ENCODE data around the gene AKAP7.

AKAP7 gene

GRCh38 chr6:131250936-131251335, 115.7 kb downstream of the AKAP7 start:
- H3K36me3 ChIP-seq, result no peaks in the 10 kb centered on the region
- TF ChIP-seq, protein P1, sequence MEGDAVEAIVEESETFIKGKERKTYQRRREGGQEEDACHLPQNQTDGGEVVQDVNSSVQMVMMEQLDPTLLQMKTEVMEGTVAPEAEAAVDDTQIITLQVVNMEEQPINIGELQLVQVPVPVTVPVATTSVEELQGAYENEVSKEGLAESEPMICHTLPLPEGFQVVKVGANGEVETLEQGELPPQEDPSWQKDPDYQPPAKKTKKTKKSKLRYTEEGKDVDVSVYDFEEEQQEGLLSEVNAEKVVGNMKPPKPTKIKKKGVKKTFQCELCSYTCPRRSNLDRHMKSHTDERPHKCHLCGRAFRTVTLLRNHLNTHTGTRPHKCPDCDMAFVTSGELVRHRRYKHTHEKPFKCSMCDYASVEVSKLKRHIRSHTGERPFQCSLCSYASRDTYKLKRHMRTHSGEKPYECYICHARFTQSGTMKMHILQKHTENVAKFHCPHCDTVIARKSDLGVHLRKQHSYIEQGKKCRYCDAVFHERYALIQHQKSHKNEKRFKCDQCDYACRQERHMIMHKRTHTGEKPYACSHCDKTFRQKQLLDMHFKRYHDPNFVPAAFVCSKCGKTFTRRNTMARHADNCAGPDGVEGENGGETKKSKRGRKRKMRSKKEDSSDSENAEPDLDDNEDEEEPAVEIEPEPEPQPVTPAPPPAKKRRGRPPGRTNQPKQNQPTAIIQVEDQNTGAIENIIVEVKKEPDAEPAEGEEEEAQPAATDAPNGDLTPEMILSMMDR (IDR thresholded peaks at IDR 0.05; ENCODE audit: low read depth, low read length), result no peak
- H3K4me3 ChIP-seq (ENCODE audit: low read depth, low read length), result no peak overlapping the region
- H3K27me3 ChIP-seq (ENCODE audit: insufficient read depth, low read depth, severe bottlenecking), result no peaks in the 10 kb centered on the region
- H3K9me3 ChIP-seq (ENCODE audit: severe bottlenecking), result no peaks in the 10 kb centered on the region
- H3K27ac ChIP-seq, result no peak overlapping the region
- no peak for DNase-seq

DNA sequence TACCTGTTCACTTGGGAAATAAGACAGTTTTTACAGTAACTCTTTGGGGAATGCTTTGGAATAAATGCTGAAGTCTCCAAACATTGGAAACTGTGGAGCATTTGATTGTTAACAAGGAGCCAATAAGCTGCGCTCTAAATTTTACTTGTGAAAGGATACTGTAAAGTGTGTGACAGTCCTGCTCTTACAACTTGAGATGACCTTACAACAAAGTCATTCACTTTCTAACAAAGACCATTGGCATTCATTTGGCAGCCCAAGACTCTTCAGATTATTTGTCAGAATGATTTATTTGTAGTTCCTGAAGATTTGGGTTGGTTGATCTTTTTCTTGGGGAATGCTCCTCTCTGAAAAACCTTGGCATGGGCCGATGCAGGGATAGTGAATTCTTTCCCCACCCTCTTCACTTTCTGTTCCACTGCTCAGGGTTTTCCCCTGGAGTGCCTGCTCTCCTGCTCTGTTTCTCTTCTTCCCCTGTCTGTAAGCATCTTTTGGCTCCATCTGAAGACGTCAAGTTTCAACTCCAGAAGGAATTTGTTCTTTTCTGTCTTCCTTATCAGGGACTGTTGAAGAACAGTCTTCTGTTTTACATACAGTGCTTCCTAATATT, 116.4 kb downstream of the AKAP7 start:
- Histone ChIP-seq H3K36me3 (no peaks in the 10 kb centered on the region), H3K9me3 (ENCODE audit: severe bottlenecking) (no peaks in the 10 kb centered on the region), H3K27ac (no peak overlapping the region), H3K27me3 (ENCODE audit: insufficient read depth, low read depth, severe bottlenecking) (no peaks in the 10 kb centered on the region), H3K4me3 (ENCODE audit: low read depth, low read length) (no peak overlapping the region)
- no peak for DNase-seq
- TF ChIP-seq, protein P1 (IDR thresholded peaks at IDR 0.05; ENCODE audit: low read depth, low read length), result no peak

GRCh38 chr6:131255434-131255833, 120.2 kb downstream of the AKAP7 start:
- H3K4me3 ChIP-seq (ENCODE audit: low read depth, low read length), result no peak overlapping the region
- TF ChIP-seq, protein P1 (IDR thresholded peaks at IDR 0.05; ENCODE audit: low read depth, low read length), result no peak
- peaks cover 3% of the 10 kb centered on the region for H3K9me3 ChIP-seq (ENCODE audit: severe bottlenecking)
- H3K27ac ChIP-seq, result no peak overlapping the region
- no peaks in the 10 kb centered on the region for H3K36me3 ChIP-seq
- no peak for DNase-seq
- H3K27me3 ChIP-seq (ENCODE audit: insufficient read depth, low read depth, severe bottlenecking), result no peaks in the 10 kb centered on the region

DNA sequence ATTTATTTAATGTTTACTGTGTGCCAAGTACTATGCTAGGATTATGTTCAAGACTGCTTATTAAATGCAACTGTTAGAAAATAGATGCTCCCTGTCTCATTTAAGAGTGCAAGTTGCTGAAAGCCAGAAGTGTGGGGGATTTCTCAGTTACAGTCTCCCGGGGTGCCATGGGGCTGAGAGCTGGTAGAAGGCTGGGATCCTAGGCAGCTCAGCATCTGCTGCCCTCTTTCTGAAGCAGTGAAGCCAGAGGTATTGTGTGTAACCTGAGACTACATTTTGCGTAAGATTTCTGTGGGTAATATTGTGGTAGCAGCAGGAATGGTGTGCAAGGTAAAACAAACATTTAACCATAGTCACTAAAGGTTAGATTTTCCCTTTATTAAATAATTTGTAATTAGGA, 120.6 kb downstream of the AKAP7 start:
- H3K27ac ChIP-seq, result no peak overlapping the region
- DNase-seq, result no peak
- TF ChIP-seq, protein P1 (IDR thresholded peaks at IDR 0.05; ENCODE audit: low read depth, low read length), result no peak
- no peaks in the 10 kb centered on the region for H3K27me3 ChIP-seq (ENCODE audit: insufficient read depth, low read depth, severe bottlenecking)
- no peaks in the 10 kb centered on the region for H3K36me3 ChIP-seq
- H3K9me3 ChIP-seq (ENCODE audit: severe bottlenecking), result peaks cover 3% of the 10 kb centered on the region
- H3K4me3 ChIP-seq (ENCODE audit: low read depth, low read length), result no peak overlapping the region

GRCh38 chr6:131257104-131257503, 121.8 kb downstream of the AKAP7 start:
- Histone ChIP-seq H3K9me3 (ENCODE audit: severe bottlenecking) (peaks cover 3% of the 10 kb centered on the region), H3K36me3 (no peaks in the 10 kb centered on the region), H3K27ac (no peak overlapping the region), H3K4me3 (ENCODE audit: low read depth, low read length) (no peak overlapping the region), H3K27me3 (ENCODE audit: insufficient read depth, low read depth, severe bottlenecking) (no peaks in the 10 kb centered on the region)
- TF ChIP-seq, protein P1 (IDR thresholded peaks at IDR 0.05; ENCODE audit: low read depth, low read length), result no peak
- no peak for DNase-seq
